Activated T-cell treated with anti-CD3 and anti-CD28 coated beads for 4 hours (primary cell): ENCODE measurements around the gene TBX1.
"Not testable (repeated sequence)": the region's sequence is repeated elsewhere in the genome, so short reads cannot be mapped to it uniquely, and the experiment has no call there.

ENCODE experiments used
- DNase-seq: peaks from one replicate; pipeline ENCODE4 v3.0.0-alpha.2; 2020

Gene TBX1

GRCh38 chr22:19766240-19766510 lies 5.6 kb downstream of the TBX1 start:
- no peak for DNase-seq

DNA sequence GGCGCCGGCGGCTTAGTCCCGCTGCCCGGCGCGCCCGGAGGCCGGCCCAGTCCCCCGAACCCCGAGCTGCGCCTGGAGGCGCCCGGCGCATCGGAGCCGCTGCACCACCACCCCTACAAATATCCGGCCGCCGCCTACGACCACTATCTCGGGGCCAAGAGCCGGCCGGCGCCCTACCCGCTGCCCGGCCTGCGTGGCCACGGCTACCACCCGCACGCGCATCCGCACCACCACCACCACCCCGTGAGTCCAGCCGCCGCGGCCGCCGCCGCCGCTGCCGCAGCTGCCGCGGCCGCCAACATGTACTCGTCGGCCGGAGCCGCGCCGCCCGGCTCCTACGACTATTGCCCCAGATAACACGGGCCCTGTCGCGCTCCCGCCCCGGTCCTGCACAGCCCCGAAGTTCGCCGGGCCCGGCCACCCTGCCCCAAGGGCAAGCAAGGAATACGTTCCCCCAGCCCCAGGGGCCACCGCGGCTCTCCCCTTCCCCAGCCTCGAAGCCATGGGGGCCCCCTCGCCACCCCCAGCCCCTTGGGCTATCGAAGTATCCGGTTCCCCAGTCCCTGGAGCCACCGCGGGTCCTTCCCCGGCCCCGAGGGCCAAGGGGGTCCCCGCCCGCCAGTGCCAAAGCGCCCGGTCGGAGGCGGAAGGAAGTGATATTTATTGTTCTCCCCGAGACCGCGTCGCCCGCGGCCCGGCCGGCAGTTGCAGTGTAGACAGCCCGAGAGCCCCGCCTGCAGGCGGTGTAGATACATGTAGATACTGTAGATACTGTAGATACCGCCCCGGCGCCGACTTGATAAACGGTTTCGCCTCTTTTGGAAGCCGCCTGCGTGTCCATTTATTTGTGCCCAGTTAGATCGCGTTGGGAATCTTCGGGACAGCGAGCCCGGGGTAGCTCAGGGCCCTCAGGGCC lies 6.2 kb downstream of the TBX1 start:
- DNase-seq = peak; percentile 27

- no peak for DNase-seq
These were observed 7.1 kb downstream of the TBX1 start for GRCh38 chr22:19767427-19768341.

DNA sequence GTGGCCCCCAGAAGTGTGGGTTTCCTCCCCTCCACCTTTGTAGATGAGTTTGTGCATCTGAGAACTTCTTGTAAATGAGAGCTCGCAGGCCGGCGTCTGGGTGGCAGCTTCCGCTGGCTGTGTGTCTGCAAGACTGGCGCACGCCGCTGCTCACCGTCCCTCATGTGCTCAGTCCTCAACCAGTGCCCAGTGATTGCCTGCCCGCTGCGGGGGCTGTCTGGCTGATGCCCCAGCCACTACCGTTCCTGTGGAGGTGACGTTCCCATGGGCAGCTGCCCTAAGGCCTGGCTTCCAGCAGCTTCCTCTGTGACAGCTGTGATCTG lies 8.8 kb downstream of the TBX1 start:
- no peak for DNase-seq

- no peak for DNase-seq
These were observed 10.0 kb downstream of the TBX1 start for GRCh38 chr22:19770349-19771220.

GRCh38 chr22:19772422-19772672 lies 11.8 kb downstream of the TBX1 start:
- DNase-seq = no peak

GRCh38 chr22:19772673-19773469 lies 12.3 kb downstream of the TBX1 start:
- no peak for DNase-seq

DNA sequence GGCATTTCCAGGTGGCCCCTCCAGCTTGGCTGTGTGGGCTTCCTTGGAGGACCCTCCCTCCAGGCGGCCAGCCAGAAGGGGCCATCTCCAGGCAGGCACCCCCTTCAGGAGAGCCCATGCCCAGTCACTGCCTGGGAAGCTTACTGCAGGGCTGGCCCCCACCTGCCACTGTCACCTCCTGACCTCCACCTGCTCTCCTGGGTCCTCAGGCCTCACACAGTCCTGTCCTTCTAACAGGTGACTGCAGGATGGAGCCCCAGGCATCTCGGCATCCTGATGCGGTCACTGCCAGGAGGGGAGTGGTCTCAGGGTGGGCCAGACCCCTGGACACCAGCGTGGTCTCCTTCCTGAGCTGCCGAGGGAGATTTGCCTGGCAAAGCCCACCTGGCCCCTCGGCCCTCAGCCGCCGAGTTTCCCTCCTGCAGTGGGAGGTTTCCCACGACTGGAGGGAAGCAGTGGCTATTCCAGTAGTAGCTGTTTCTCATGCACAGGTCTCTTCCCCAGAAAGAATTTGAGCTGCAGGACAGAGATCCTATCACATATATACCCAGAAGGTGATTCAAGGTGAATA lies 13.0 kb downstream of the TBX1 start:
- no peak for DNase-seq

DNA sequence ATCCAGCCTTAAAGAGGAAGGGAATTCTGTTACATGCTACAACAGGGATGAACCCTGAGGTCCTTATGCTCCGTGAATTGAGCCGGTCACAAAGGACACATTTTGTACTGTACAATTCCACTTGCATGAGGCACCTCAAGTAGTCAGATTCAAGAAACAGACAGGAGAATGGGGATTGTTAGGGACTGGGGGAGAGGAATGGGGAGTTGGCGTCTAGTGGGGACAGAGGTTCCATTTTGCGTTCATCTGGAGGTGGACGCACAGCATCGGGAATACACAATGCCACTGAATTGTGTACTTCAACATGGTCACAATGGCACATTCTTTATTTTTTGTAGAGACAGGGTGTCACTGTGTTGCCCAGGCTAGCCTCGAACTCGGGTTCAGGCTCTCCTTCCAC lies 14.1 kb downstream of the TBX1 start:
- DNase-seq = no peak

DNA sequence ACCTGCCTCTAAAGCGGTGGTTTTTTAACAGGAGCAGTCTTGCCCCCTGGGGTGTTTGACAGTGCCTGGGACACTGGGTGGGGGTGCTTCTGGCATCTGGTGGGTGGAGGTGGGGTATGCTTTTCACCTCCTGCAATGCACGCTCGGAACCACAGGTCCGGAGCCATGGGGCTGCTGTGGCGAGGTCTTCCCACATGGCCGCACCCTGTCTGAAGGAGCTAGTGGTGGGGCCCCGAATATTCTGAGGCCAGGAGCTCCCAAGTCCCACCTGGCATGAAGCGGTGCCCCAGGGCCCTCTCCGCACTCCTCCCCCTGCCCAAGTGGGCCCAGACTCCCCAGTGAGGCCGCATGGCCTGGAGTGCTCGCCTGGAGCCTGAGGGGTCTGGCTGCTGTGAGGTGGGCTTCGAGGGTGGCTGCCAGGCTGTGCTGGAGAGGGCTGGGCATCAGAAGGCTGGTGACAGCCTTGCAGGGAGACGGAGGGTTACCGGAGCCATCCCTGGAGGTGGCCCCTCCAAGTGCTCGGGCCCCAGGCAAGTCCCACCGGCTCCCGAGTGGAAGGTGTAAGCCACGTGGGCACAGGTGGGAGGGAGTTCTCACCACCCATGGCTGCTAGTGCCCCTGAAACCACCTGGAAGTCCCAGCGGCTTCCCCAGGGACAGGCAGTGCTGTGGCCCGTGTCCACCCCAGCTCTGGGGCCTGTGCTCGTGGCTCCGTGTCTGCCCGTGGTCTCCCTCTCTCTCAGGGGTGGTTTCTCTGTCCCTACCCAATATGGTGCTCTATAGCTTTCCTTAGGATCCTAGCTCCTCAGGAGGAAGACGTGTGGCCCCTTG lies 15.1 kb downstream of the TBX1 start:
- no peak for DNase-seq

- DNase-seq = no peak
These were observed 16.0 kb downstream of the TBX1 start for GRCh38 chr22:19776433-19777031.

- not testable (repeated sequence) for DNase-seq
These were observed 16.6 kb downstream of the TBX1 start for GRCh38 chr22:19777192-19777591.

- no peak for DNase-seq
These were observed 18.4 kb downstream of the TBX1 start for GRCh38 chr22:19779011-19779421.

DNA sequence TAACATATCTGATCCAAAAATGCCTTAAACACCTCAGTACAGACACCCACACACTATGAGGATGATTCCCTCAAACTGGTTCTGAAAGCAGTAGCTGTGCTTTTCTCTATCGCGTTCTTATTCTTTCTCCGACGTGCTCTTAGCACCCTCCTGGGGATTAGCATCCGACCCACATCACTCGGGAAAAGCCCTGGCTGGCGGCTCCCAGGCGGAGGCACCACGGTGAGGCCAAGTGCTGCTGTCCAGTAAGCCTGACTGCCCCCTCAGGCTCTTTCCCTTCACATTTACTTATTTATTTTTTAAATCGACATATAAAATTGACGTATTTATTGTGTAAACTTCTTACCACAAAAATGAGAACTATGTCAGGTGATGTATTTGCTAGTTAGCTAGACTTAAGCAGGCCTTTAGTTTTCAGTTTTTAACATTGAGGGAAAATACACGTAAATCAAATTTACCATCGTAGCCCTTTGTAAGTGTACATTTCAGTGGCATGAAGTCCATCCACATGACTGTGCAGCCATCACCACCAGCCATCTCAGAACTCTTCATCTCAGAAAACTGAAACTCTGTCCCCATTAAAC lies 19.2 kb downstream of the TBX1 start:
- DNase-seq = no peak

- DNase-seq = no peak
These were observed 22.0 kb downstream of the TBX1 start for GRCh38 chr22:19782533-19782932.

- no peak for DNase-seq
These were observed 23.2 kb downstream of the TBX1 start for GRCh38 chr22:19783586-19784383.

- no peak for DNase-seq
These were observed 24.0 kb downstream of the TBX1 start for GRCh38 chr22:19784384-19785175.

DNA sequence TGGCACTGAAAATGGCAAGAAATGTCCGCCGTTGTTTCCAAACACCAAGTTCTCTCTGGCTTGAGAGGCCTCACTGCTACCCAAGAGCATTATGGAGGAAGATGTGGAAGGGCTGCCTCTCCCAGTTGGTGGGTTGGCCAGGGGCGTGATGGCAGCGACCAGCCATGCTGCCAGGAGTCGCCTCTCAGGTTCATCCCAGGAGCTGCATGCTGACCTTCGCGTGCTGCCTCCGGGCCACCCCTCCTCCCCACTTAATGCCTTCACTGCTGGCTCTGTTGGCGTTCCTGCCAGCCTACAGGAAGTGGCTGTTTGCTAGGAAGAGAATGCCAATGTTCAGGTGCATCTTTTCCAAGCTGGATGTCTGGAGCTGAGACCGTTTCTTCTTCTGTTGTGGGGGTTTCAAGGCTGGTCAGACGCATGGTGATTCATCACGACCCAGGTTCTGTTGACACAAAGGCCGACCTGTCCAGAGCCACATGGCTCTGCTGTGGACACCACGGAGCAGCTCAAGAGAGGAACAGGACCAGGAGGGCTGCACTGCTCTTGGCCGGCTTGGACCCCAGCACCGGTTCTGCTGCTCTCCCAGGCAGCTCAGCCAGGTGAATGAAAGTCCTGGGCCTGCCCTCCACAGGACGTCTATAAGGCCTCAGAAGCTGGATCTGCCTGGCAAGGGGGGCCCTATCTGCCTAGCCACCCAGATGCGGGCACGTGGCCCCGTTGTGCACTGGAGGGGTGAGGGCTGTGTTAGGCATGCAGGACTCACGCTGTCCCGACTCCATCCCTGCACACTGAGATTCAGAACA lies 25.1 kb downstream of the TBX1 start:
- DNase-seq = no peak
